ENCODE results near the gene FES.

The FES gene

GRCh38 chr15:90934256-90934948 lies 50.1 kb downstream of the FES start:
- in situ Hi-C loops (cut with HindIII; ENCODE audit: low pct_ligation_motif_present, low pct_unique_long_range_greater_than_20kb, low sequenced_read_pairs), result no loop called here
- DNase-seq, result peak; percentile 82

- in situ Hi-C loops (cut with HindIII; ENCODE audit: low pct_ligation_motif_present, low pct_unique_long_range_greater_than_20kb, low sequenced_read_pairs), result no loop called here
- peak; percentile 85 for DNase-seq
Measured at GRCh38 chr15:90934949-90935751, 50.8 kb downstream of the FES start, which contains the start of gene UNC45A. UNC45A (plus strand) TSS chr15:90935285; CDS start chr15:90935325, 40 bp downstream.

- DNase-seq, result no peak
- in situ Hi-C loops (cut with HindIII; ENCODE audit: low pct_ligation_motif_present, low pct_unique_long_range_greater_than_20kb, low sequenced_read_pairs), result no loop called here
Measured at GRCh38 chr15:90936823-90937222, 52.5 kb downstream of the FES start.

GRCh38 chr15:90938261-90938660 lies 54.0 kb downstream of the FES start:
- in situ Hi-C loops (cut with HindIII; ENCODE audit: low pct_ligation_motif_present, low pct_unique_long_range_greater_than_20kb, low sequenced_read_pairs), result no loop called here
- no peak for DNase-seq

GRCh38 chr15:90939756-90940155 lies 55.5 kb downstream of the FES start:
- in situ Hi-C loops (cut with HindIII; ENCODE audit: low pct_ligation_motif_present, low pct_unique_long_range_greater_than_20kb, low sequenced_read_pairs), result no loop called here
- no peak for DNase-seq

GRCh38 chr15:90941038-90941437 lies 56.7 kb downstream of the FES start:
- DNase-seq, result no peak
- in situ Hi-C loops (cut with HindIII; ENCODE audit: low pct_ligation_motif_present, low pct_unique_long_range_greater_than_20kb, low sequenced_read_pairs), result no loop called here

GRCh38 chr15:90942354-90943120 lies 58.2 kb downstream of the FES start:
- in situ Hi-C loops (cut with HindIII; ENCODE audit: low pct_ligation_motif_present, low pct_unique_long_range_greater_than_20kb, low sequenced_read_pairs), result no loop called here
- no peak for DNase-seq

- in situ Hi-C loops (cut with HindIII; ENCODE audit: low pct_ligation_motif_present, low pct_unique_long_range_greater_than_20kb, low sequenced_read_pairs), result no loop called here
- DNase-seq, result no peak
Measured at GRCh38 chr15:90945091-90945490, 60.8 kb downstream of the FES start.

Measured in ACHN (cell line).